Measurements from ENCODE around the gene SMYD3.
A peak's percentile ranks its signal among the peaks of the same experiment; 100 is the strongest.
"Not testable (repeated sequence)": the region's sequence is repeated elsewhere in the genome, so short reads cannot be mapped to it uniquely, and the experiment has no call there.

The SMYD3 gene

DNA sequence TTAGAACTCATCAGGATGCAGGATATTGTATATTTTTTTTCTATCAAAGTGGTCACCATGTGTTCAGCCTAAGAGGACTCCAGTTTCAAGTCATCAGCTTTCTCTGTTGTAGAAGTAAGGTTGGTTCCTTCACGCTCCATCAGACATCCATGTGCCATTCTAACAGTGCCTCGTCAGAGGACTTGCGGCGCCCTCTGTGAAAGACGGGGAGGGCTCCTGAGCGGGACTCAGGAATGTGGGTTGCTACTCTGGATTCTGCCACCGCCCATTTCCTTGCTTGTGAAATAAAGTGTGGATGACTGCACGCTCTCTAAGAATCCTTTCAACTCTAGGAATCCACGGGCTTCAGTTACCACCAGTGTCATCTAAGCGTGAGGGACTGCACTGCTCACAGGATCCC lies 758.8 kb downstream of the SMYD3 start:
- no peak for DNase-seq

DNA sequence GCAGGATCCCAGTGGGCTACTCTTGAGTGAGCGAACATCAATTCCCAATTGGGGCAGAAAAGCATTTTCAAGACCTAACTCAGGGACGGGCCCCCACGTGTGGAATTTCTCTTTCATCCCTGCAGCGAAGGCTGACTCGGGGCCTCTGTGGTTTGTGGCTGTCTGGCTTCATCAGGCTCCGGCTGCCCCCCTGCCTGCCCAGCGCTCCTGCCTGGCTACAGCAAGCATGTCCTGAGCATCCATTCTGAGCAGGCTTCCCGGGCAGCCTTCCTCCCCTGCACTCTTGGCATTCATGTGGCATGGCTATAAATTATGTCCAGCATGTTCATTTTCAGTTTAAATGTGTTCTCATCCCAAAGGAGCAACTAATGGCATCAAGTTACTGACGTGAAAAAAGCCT lies 764.2 kb downstream of the SMYD3 start:
- no peak for DNase-seq

DNA sequence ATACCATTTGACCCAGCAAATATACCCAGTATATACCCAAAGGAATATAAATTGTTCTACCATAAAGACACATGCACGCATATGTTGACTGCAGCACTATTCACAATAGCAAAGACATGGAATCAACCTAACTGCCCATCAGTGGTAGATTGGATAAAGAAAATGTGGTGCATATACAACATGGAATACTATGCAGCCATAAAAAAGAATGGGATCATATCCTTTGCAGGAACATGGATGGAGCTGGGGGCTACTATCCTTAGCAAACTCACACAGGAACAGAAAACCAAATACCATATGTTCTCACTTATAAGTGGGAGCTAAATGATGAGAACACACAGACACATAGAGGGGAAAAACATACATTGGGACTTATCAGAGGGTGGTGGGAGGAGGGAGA lies 766.7 kb downstream of the SMYD3 start:
- not testable (repeated sequence) for DNase-seq

DNA sequence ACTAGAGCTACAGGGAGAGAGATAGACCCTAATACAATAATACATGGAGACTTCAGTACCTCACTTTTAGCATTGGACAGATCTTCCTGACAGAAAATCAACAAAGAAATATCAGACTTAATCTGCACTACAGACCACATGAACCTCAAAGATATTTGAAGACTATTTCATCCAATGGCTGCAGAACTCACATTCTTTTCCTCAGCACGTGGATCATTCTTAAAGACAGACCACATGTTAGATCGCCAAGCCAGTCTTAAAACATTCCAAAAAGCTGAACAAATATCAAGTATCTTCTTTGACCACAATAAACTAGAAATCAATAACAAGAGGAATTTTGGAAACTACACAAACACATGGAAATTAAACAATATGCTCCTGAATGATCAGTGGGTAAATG lies 776.3 kb downstream of the SMYD3 start:
- no peak for DNase-seq

DNA sequence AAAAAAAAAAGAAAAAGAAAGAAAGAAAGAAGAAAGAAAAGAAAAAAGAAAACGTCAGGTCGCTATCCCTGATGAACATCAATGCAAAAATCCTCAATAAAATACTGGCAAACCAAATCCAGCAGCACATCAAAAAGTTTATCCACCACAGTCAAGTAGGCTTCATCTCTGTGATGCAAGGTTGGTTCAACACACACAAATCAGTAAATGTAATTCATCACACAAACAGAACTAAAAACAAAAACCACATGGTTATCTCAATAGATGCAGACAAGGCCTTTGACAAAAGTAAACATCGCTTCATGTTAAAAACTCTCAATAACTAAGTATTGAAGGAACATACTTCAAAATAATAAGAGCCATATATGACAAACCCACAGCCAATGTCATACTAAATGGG lies 779.0 kb downstream of the SMYD3 start:
- not testable (repeated sequence) for DNase-seq

DNA sequence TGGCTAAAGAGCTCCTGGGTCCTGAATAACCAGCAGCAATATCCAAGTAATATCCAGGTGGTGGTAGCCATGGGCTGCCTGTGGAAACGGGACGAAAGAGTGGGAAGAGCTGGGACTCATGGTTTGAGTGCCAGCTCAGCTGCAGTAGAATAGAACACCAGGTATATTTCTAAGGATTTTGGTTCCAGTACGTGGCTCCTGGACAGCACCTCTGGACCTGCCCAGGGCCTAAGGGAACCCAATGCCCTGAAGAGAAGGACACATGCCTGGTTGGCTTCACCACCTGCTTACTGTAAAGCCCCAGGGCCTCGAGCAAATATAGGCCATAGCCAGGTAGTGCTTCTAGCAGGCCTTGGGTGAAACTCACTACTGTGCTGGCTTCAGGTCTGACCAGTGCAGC lies 785.6 kb downstream of the SMYD3 start:
- no peak for DNase-seq

DNA sequence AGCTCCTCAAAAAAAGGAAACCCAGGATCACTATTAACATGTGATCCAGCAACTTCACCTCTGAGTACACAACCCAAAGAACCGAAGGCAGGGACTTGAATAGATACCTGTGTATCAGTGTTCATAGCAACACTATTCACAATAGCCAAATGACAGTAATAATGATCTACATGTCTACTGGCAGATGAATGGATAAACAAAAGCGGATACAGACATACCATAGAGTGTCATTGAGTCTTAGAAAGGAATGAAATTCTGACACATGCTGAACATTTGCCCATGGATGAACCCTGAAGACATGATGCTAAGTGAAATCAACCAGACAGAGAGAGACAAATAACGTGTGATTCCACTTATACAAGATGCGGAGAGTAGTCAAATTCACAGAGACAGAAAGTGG lies 788.1 kb downstream of the SMYD3 start:
- DNase-seq = no peak

DNA sequence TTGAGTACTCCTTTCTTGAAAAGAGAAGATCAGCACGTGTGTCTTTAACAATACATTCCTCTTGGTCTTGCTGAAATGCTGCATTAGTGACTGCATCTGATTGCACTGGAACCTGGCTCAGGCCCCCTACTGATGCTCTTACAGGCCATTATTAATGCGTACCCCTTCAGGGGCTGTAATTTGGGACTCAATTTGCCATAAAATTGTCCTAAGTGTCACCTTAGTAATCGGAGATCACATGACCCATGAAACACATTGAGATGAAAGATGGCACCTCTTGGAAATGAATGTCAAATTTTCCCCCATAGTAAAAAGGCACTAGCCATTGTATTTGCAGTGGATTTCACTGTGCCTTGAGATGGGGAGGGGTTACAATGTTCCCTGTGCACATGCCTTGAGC lies 789.0 kb downstream of the SMYD3 start:
- DNase-seq = no peak

DNA sequence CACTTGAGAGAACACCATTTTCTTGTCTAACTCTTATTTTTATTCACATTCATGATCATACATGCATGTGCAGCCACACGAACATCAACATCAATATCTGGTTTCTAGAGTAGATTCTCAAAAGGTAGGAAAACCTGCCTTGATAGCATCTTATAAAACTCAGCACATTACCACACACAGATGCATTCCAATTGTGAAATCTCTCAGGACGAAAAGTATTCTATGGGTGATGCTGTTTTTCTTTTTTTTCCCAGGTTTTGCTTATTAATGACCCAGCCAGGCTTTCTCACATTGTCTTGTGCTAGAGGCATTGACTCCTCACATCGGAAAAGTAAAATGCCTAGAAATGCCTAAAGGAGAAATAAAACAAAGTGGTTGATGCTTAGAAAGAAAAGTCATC lies 789.5 kb downstream of the SMYD3 start:
- DNase-seq = no peak

DNA sequence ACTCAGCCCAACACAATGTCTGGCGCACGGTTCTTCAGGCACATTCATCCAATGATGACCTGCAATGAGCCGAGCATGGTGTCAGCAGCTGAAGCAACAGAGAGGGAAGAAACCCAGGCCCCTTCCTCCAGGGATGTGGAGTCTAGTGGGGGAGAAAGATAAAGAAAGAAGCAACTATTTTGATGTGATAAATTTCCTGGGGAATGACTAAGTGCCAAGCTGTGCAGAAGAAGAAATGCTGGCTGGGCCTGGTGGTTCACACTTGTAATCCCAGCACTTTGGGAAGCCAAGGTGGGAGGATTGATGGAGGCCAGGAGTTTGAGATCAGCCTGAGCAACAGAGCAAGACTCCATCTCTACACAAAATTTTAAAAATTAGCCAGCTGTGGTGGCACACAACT lies 790.5 kb downstream of the SMYD3 start:
- no peak for DNase-seq

DNA sequence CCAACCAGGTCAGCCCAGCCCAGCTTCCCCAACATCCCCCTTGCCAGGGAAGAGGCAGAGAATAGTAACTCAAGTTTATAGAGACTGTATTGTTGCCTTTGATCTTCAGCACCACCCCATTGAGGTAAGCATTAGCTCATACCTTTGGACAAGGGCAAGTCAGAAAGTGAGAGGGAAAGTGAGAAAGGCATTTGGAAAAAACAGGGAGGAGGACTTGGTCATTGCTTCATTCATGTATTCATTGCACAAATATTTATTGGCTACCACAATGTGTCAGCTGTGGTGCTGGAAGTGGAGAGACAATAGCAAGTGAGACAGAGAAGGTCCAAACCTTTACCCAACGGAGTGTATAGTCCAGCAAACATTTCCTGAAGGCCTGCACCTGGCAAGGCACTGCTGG lies 791.1 kb downstream of the SMYD3 start:
- DNase-seq = no peak

DNA sequence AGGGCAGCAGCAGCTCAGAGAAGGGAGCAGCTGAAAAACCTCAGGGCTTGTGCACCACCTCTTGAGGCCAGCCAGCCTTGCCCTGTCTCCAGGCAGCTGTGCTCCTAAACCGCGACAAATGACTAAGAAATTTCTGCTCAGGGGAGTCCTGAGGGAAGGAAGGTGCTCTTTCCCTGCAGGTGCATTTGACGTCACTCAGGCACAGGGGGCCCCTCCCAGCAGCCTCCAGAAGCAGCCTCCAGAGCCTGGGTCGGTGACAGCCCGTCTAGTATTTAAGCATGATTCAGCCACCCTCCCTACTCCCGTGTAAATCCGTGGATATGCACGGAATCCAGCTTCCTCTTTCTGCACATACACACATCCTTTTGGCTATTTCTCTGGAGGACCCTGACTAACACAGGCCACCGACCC lies 791.8 kb downstream of the SMYD3 start:
- peak; percentile 3 for DNase-seq

DNA sequence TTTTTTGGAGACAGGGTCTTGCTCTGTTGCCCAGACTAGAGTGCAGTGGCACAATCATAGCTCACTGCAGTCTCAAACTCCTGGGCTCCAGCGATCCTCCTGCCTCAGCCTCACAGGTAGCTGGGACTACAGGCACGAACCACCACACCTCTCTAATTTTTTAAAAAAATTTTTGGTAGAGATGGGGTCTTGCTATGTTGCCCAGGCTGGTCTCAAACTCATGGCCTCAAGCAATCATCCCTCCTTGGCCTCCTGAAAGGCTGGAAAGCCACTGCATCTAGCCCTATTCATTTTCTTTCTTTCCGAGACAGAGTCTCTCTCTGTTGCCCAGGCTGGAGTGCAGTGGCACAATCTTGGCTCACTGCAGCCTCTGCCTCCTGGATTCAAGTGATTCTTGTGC lies 793.1 kb downstream of the SMYD3 start:
- peak; percentile 17 for DNase-seq

DNA sequence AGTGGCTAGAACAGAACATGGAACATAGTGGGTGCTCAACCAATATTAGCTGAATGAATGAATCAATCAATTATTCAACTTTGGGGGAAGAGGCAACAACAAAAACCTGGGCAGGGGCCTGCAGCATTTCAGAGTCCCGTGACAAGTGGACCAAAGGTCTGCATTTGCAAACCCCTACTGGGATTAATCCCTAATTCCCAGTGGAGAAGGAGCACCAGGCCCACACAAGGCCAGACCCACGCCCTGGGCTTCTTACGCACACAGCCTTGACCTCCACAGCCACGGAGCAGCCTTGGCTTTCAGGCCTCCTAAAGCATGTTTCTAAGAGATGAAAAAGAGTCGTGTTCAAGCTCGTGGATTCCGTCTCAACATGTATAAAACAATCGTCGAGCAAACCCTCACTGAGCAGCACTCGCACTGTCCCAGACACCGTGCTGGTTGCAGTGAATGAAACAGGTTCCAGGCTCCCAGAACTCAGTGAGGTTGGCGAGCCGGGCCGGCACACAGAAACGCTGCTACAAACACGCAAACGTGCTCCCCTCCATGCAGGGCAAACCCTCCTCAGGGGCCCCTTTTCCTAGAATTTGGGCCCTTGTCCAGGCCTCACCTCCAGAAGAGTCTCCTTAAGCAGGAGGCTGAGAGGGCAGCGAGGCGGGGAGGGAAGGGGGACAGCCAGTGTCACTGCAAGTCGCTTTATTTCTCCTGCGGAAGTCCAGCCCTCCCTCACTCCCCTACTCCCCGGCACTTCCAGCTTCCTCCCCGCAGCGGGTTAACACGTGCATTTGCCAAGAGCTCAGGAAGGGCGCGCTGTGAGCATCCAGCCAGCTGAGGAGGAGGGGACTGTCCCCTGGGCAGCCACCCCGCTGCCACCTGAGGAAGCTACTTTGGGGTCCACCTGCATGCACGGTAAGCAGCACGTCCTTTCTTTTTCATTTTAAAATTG lies 795.8 kb downstream of the SMYD3 start:
- peak; percentile 19 for DNase-seq

DNA sequence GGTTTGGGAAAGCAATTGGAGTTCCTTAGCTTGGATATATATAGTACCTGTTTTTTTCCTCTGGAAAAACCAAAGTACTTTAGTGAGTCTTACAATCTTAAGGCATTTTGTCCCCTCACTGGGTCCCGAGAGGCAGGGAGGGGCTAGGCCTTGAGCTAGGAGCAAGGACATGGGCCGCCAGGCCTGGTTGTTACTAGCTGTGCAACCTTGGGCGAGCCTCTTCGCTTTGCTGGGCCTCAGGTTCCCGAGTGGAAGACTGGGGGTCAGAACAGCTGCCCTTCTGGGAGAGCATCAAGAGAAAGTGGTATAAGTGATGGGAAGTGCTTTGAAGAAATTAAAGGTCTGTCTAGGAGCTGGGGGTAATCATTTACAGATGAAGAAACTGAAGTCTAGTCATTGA lies 799.1 kb downstream of the SMYD3 start:
- DNase-seq = peak; percentile 35

DNA sequence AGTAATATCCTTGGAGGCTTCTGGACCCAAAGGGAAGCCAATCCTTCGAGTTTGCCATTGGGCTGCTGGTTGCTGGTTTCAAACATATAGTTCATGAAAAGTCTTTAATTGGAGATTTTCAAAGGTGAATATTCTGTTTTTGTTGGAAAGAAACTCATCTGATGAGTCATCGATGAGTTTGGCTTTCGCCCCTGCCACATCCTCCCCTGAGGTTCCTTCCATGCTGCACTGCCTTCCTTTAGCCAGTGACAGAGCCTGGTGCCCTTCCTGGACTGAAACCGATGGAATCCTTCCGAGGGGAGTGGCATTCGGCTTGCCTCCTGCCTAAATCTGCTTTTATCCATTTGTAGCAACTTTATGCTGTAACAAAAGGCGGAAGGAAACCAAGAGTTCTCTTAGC lies 802.3 kb downstream of the SMYD3 start:
- no peak for DNase-seq

DNA sequence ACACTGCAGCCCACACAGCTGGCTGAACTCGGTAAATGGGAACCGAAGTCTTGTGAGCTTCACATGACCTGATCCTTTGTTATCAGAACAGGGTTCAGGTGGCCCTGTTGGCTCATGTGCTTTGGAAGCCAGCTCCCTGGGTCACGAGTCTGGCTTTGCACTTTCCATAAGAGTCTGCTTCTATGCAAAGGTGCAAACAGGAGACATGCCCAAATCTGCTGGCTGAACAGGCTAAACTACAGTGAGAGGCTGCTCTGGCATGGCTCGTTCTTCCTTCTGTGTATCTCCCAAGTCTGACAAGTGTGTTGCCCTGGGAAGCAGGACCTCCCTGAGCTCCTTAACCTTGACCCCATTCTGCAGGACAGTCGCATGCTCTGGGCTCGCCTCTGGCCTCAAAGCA lies 802.7 kb downstream of the SMYD3 start:
- DNase-seq = no peak

DNA sequence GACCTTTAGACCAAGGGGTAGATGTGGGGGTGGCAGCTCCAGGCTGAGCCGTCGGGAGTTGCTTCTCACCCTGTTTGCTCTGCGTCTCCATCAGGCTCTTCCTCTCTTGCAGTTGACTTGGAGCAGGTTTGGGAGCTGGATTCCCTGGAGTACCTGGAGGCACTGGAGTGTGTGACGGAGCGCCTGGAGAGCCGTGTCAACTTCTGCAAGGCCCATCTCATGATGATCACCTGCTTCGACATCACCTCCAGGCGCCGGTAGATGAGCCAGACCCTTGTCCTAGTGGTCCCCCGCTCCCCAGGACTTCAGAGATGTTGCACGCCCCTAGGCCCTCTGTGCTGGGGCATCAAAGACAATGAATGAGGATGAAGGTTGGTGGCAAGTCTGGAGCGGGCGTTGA lies 804.7 kb downstream of the SMYD3 start:
- DNase-seq = no peak

DNA sequence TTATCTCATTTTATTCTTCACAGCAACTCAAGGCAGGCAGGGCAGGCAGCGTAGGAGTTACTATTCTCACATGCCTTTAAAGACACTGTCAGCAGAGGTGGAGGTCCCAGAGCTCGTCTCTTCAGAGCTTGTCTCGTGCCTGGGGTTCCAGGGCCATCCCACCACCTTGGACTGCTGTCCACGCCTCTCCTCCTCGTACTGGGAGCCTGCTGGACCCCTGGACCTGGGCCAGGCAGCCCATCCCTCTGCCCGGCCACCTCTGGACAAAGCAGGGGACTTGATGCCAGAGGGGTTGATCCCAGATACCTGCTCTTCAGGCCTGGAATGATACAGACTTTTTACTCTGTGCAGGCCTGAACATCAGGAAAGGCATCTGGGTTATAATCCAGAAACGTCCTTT lies 805.4 kb downstream of the SMYD3 start:
- DNase-seq = no peak

DNA sequence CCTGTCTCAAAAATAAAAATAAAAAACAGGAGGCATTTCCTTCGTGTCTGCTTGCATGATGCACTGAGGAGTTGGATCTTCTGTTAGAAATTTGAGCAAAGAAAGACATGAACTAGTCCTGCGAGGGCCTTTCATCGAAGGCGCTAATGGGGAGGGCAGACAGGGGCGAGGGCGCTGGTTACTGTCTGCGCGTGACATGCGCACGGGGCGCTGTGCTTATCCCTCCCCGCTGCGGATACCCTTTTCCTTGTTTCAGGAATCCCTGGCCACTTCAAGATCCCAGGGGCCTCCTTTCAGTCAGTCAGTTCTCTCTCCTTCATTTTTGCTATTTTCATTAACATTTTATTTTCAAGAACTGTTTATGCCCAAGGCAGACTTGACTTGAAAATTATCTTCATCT lies 806.4 kb downstream of the SMYD3 start:
- no peak for DNase-seq

All from activated CD8-positive, alpha-beta memory T cell treated with anti-CD3 and anti-CD28 coated beads for 24 hours (primary cell).